Calu3 (cell line): ENCODE data around the gene ABCC12. TPM values are rescaled to one million over a fixed set of nuclear protein-coding genes. Genes with fewer than 3 reads are reported as not detected.

ENCODE experiments used
- BruUV-seq: library from RNA; stranded (reverse); fragments of 400-500 nt; replicated peaks from 2 replicates; lab custom pipeline; 2021; lab: Mats Ljungman, UMichigan
- CTCF ChIA-PET: fragments of 300-600 bp; sonication (Branson Sonifier 250); formaldehyde crosslinking; loops from one replicate; lab custom pipeline; 2022; ENCODE audit warnings: antibody characterized with exemption; lab: Charles Lee
- DNase-seq: peaks from one replicate; pipeline ENCODE4 v3.0.0; 2022
- H3K27ac Mint-ChIP-seq: one replicate; pipeline ENCODE4 v1.8.0; 2022; ENCODE audit warnings: mixed read lengths; ENCODE audit not compliant: unreplicated experiment
- H3K27me3 Mint-ChIP-seq: one replicate; pipeline ENCODE4 v1.8.0; 2022; ENCODE audit warnings: mixed read lengths; ENCODE audit not compliant: unreplicated experiment
- H3K36me3 Mint-ChIP-seq: one replicate; pipeline ENCODE4 v1.8.0; 2022; ENCODE audit warnings: mild to moderate bottlenecking, moderate library complexity, mixed read lengths; ENCODE audit not compliant: insufficient read depth, unreplicated experiment
- H3K4me1 Mint-ChIP-seq: one replicate; pipeline ENCODE4 v1.8.0; 2022; ENCODE audit warnings: mild to moderate bottlenecking, low read depth, mixed read lengths; ENCODE audit not compliant: unreplicated experiment
- H3K4me3 Mint-ChIP-seq: one replicate; pipeline ENCODE4 v1.8.0; 2022; ENCODE audit warnings: mild to moderate bottlenecking, low read depth, moderate library complexity, mixed read lengths; ENCODE audit not compliant: unreplicated experiment
- H3K9me3 Mint-ChIP-seq: one replicate; pipeline ENCODE4 v1.8.0; 2022; ENCODE audit warnings: low read depth, mixed read lengths; ENCODE audit not compliant: unreplicated experiment
- CTCF ChIP-seq: fragments of 200-600 bp; IDR thresholded peaks from one replicate; pipeline ENCODE4 v1.8.0; 2022; ENCODE audit warnings: antibody characterized with exemption; ENCODE audit not compliant: unreplicated experiment
- intact Hi-C: fragments of 100-400 bp; cut with micrococcal nuclease; formaldehyde crosslinking; loops from one replicate; pipeline ENCODE4 v1.10.0; 2022; ENCODE audit not compliant: unreplicated experiment
- total RNA-seq: library from RNA; stranded (reverse); gene quantifications from 2 replicates; pipeline ENCODE4 v1.2.3, GENCODE V29; 2022

The ABCC12 gene
- total RNA-seq, 1 experiment from 2014 or later = not detected

- Mint-ChIP-seq H3K36me3 (no peaks in the 10 kb centered on the region), H3K4me1 (peaks cover 16% of the 10 kb centered on the region), H3K9me3 (no peaks in the 10 kb centered on the region), H3K4me3 (no peak overlapping the region), H3K27me3 (peaks cover 4% of the 10 kb centered on the region), H3K27ac (no peak overlapping the region)
- intact Hi-C loops = no loop called here
- no TSS peak for BruUV-seq
- DNase-seq = no peak
- TF ChIP-seq CTCF = no peak
- CTCF ChIA-PET = interaction anchor here (0.7 kb wide), 1 partner anchor 17 kb away, joined by 3 read pairs; no protein-coding TSS in a partner anchor
Measured at GRCh38 chr16:48201515-48202201, 45.9 kb upstream of the ABCC12 start.

- H3K4me3 Mint-ChIP-seq = no peak overlapping the region
- H3K9me3 Mint-ChIP-seq = no peaks in the 10 kb centered on the region
- intact Hi-C loops = no loop called here
- peaks cover 16% of the 10 kb centered on the region for H3K4me1 Mint-ChIP-seq
- no peak overlapping the region for H3K27ac Mint-ChIP-seq
- CTCF ChIA-PET = no interaction called here
- H3K36me3 Mint-ChIP-seq = no peaks in the 10 kb centered on the region
- no TSS peak for BruUV-seq
- DNase-seq = no peak
- no peak for TF ChIP-seq CTCF
- H3K27me3 Mint-ChIP-seq = no peaks in the 10 kb centered on the region
Measured at GRCh38 chr16:48197294-48197693, 41.5 kb upstream of the ABCC12 start.

GRCh38 chr16:48194828-48195556, 39.2 kb upstream of the ABCC12 start:
- DNase-seq = peak; percentile 79
- H3K27ac Mint-ChIP-seq = no peak overlapping the region
- no peak for TF ChIP-seq CTCF
- CTCF ChIA-PET = interaction anchor here (0.6 to 1.0 kb wide), 2 partner anchors 21 to 30 kb away, joined by 3 to 4 read pairs; no protein-coding TSS in a partner anchor
- no peaks in the 10 kb centered on the region for H3K27me3 Mint-ChIP-seq
- intact Hi-C loops = no loop called here
- peaks cover 16% of the 10 kb centered on the region for H3K4me1 Mint-ChIP-seq
- no peaks in the 10 kb centered on the region for H3K36me3 Mint-ChIP-seq
- no TSS peak for BruUV-seq
- H3K9me3 Mint-ChIP-seq = no peaks in the 10 kb centered on the region
- no peak overlapping the region for H3K4me3 Mint-ChIP-seq

- H3K4me1 Mint-ChIP-seq = peaks cover 16% of the 10 kb centered on the region
- H3K27me3 Mint-ChIP-seq = no peaks in the 10 kb centered on the region
- no peaks in the 10 kb centered on the region for H3K9me3 Mint-ChIP-seq
- no peak overlapping the region for H3K27ac Mint-ChIP-seq
- no peak for TF ChIP-seq CTCF
- no peak overlapping the region for H3K4me3 Mint-ChIP-seq
- CTCF ChIA-PET = no interaction called here
- intact Hi-C loops = no loop called here
- no TSS peak for BruUV-seq
- no peaks in the 10 kb centered on the region for H3K36me3 Mint-ChIP-seq
- no peak for DNase-seq
Measured at GRCh38 chr16:48193846-48194245, 38.1 kb upstream of the ABCC12 start.
